HEK293T (cell line): Measurements from ENCODE around the gene ABTB1.

Source experiments
- BHLHE40 ChIP-seq: fragments of 450-650 bp; IDR thresholded peaks from 2 replicates; pipeline ENCODE4 v1.6.1; 2016; ENCODE audit warnings: mild to moderate bottlenecking, moderate library complexity, borderline replicate concordance
- FOXA1 ChIP-seq: fragments of 450-650 bp; IDR thresholded peaks from 2 replicates; pipeline ENCODE4 v1.6.1; 2016; ENCODE audit warnings: mild to moderate bottlenecking
- FOXK2 ChIP-seq: fragments of 450-650 bp; IDR thresholded peaks from 2 replicates; pipeline ENCODE4 v1.6.1; 2016; ENCODE audit warnings: mild to moderate bottlenecking
- LEF1 ChIP-seq: fragments of 450-650 bp; IDR thresholded peaks from 2 replicates; pipeline ENCODE4 v1.6.1; 2017; ENCODE audit warnings: mild to moderate bottlenecking, borderline replicate concordance
- PKNOX1 ChIP-seq: fragments of 450-650 bp; IDR thresholded peaks from 2 replicates; pipeline ENCODE4 v1.6.1; 2016
- SP1 ChIP-seq: fragments of 450-650 bp; IDR thresholded peaks from 2 replicates; pipeline ENCODE4 v1.6.1; 2017
- SUZ12 ChIP-seq: fragments of 450-650 bp; IDR thresholded peaks from 2 replicates; pipeline ENCODE4 v1.6.1; 2016; ENCODE audit warnings: mild to moderate bottlenecking
- ZNF384 ChIP-seq: fragments of 450-650 bp; IDR thresholded peaks from 2 replicates; pipeline ENCODE4 v1.6.1; 2016

DNA sequence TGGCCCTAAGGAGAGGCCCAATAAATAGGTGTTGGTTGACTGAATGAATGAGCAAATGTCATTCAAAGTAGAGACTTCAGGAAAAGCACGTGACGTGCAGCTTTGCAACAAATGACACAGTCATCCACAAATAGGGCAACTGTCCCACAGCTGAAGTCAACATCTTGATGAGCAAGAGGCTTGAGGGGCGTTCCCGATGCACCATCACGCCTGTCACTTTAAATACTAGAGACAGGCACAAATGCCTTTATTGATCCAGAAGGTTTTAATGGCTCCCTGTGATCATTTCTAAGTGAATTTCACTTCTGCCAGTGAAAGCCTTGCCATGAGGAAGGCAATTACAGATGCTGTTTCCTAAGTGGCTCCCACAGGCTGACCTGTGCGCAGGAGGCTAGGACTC, 43.6 kb downstream of the ABTB1 start:
- no peak for TF ChIP-seq FOXA1
- no peak for TF ChIP-seq SP1
- TF ChIP-seq PKNOX1 = no peak
- TF ChIP-seq SUZ12 = no peak
- no peak for TF ChIP-seq ZNF384
- TF ChIP-seq LEF1 = no peak
- no peak for TF ChIP-seq BHLHE40
- TF ChIP-seq FOXK2 = no peak
